ENCODE results near the gene TACC3.

Gene TACC3

GRCh38 chr4:1703867-1704266 lies 17.5 kb upstream of the TACC3 start:
- no peak for DNase-seq (ENCODE audit: low spot score)

GRCh38 chr4:1705732-1706131 lies 15.6 kb upstream of the TACC3 start:
- DNase-seq (ENCODE audit: low spot score): no peak

- DNase-seq (ENCODE audit: low spot score): no peak
Measured at GRCh38 chr4:1706358-1706757, 15.0 kb upstream of the TACC3 start.

GRCh38 chr4:1708581-1708980 lies 12.7 kb upstream of the TACC3 start:
- DNase-seq (ENCODE audit: low spot score): no peak

- no peak for DNase-seq (ENCODE audit: low spot score)
Measured at GRCh38 chr4:1711055-1711570, 10.2 kb upstream of the TACC3 start.

GRCh38 chr4:1711571-1712215 lies 9.6 kb upstream of the TACC3 start:
- peak; percentile 56 for DNase-seq (ENCODE audit: low spot score)

GRCh38 chr4:1712216-1713002 lies 8.9 kb upstream of the TACC3 start, which contains the start of gene SLBP:
Gene SLBP, minus strand, starts transcription at chr4:1712319. Its CDS starts 131 bp downstream, at chr4:1712188.
- peak; percentile 99 for DNase-seq (ENCODE audit: low spot score)

GRCh38 chr4:1713003-1713851 lies 8.1 kb upstream of the TACC3 start:
- DNase-seq (ENCODE audit: low spot score): peak; percentile 73

GRCh38 chr4:1714303-1715001 lies 6.9 kb upstream of the TACC3 start:
- no peak for DNase-seq (ENCODE audit: low spot score)

GRCh38 chr4:1715002-1715758 lies 6.1 kb upstream of the TACC3 start:
- DNase-seq (ENCODE audit: low spot score): no peak

- DNase-seq (ENCODE audit: low spot score): no peak
Measured at GRCh38 chr4:1716065-1716945, 5.0 kb upstream of the TACC3 start.

- DNase-seq (ENCODE audit: low spot score): no peak
Measured at GRCh38 chr4:1717129-1718094, 3.9 kb upstream of the TACC3 start.

- DNase-seq (ENCODE audit: low spot score): no peak
Measured at GRCh38 chr4:1718095-1718850, 3.0 kb upstream of the TACC3 start.

GRCh38 chr4:1720163-1720983 lies 948 bp upstream of the TACC3 start:
- peak; percentile 64 for DNase-seq (ENCODE audit: low spot score)

- DNase-seq (ENCODE audit: low spot score): no peak
Measured at GRCh38 chr4:1721666-1722550, 587 bp downstream of the TACC3 start.

GRCh38 chr4:1722551-1723118 lies 1.3 kb downstream of the TACC3 start:
- DNase-seq (ENCODE audit: low spot score): no peak

Measured in HuH-7.5 (cell line).